HG03060 (cell line): ENCODE results near the gene GLTPD2.

Experiments
- ATAC-seq: cut with Tn5 transposase; IDR thresholded peaks from one replicate; pipeline ENCODE4 v1.9.1; 2021; ENCODE audit warnings: low read depth, moderate number of reproducible peaks; ENCODE audit not compliant: unreplicated experiment

GLTPD2 gene

GRCh38 chr17:4788807-4789700, at the start of gene GLTPD2:
GLTPD2 (plus strand) TSS chr17:4788964; CDS start chr17:4789012, 48 bp downstream.
- ATAC-seq: no peak

DNA sequence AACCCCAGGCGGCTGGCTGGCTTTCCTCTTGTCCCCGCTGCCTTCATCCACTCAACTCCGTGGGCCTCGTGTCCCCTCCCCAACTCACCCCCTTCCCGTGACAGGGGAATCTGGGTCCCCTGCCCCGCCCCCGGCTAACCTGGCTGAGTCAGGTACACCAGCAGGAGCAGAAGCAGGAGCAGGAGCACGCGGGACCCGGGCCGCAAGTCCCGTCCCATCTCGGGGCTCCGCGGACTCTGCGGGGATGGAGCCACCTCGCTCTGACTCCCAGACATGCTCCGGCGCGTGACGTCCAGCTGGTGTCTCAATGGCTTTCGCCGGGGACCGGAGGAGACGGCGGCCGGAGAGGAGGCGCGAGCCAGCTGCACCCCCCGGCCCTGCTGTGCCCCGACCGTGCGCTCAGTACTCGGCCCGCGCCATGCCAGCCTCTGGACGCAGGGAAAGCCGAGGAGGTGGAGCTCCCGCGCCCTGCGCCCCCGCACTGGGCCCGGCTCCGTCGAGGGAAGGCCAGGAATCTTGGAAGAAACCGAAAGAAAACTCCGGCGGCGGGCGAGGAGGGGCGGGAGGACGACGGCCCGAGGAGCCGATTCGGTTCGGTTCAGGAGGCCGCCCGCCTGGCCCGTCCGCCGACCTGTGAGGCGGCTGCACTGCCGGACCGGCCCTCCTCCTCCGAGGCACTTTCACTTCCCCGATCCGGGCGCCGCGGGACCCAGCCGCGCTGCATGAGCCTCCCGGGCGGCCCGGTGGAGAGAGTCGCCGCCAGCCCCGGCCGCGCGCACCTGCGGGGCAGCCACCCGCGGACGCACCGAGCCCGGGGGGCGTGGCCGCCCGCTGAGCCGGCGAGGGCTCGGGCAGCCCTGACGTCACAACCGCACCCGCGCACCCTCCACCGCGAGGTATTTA, 49.4 kb upstream of the GLTPD2 start, which contains the start of the genes CXCL16 and ZMYND15:
Gene CXCL16, minus strand, starts transcription at position 807 of the 903 bp plus-strand sequence. Its CDS starts 589 bp downstream, at position 218.
Gene ZMYND15, plus strand, starts transcription at position 712 of the 903 bp plus-strand sequence. CDS start 716 bp downstream, outside the sequence.
- no peak for ATAC-seq

GRCh38 chr17:4740025-4740351, 48.8 kb upstream of the GLTPD2 start:
- ATAC-seq: no peak

- no peak for ATAC-seq
Observed at GRCh38 chr17:4740584-4740983, 48.2 kb upstream of the GLTPD2 start.

GRCh38 chr17:4741544-4741943, 47.2 kb upstream of the GLTPD2 start:
- no peak for ATAC-seq

DNA sequence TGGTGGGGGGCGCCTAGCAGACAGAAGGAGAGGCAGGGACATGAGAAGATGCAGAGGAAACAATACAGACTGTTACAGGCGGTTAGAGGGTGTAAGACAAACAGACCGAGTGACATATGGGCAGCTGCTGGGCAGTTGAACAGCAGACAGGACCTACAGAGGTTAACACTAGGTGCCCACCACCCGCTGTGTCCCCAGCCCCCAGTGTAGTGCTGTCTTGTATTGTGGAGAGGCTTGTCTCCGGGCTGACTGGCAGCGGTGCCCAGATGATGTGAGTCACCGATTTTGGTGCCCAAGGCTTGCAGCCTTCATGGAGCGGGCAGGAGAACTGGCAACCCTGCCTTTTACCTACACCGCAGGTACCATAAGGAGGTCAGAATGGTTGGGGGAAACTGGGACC, 46.6 kb upstream of the GLTPD2 start:
- no peak for ATAC-seq

- ATAC-seq: no peak
Observed at GRCh38 chr17:4742629-4743028, 46.1 kb upstream of the GLTPD2 start.

GRCh38 chr17:4743216-4743615, 45.5 kb upstream of the GLTPD2 start:
- no peak for ATAC-seq

GRCh38 chr17:4743898-4744297, 44.9 kb upstream of the GLTPD2 start:
- no peak for ATAC-seq

GRCh38 chr17:4744999-4745969, 43.5 kb upstream of the GLTPD2 start:
- ATAC-seq: no peak

DNA sequence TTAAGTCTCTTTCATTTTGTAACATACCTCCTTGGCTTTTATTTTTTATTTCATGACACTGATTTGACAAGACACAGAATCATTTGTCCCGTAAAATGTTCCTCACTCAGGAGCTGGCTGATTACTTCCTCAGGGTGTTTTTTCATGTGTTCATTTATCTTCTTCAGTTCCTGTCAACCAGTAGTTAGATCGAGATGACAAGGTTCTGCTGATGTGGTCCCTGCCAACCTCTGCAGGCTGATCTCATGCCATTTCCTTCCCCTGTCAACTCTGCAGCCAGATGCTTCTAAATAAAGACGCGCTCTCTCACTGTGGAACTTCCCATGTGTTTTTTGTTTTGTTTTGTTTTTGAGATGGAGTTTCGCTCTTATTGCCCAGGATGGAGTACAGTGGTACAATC, 40.9 kb upstream of the GLTPD2 start:
- no peak for ATAC-seq

- ATAC-seq: no peak
Observed at GRCh38 chr17:4748686-4749085, 40.1 kb upstream of the GLTPD2 start.

DNA sequence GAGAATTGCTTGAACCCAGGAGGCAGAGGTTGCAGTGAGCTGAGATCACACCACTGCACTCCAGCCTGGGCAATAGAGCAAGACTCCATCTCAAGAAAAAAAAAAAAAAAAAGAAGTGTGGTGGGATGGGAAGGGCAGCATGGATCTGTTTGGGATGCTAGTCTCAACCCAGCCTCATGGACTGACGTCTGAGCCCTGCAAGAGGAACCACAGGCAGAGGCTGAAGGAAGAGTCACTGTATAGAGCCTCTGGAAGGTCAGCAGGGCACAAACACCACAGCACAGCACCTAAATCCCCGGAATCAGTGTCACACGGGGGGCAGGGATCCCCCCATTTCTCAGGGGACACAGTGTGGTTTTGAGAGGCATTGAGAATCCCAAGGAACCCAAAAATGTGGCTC, 38.2 kb upstream of the GLTPD2 start:
- ATAC-seq: no peak

DNA sequence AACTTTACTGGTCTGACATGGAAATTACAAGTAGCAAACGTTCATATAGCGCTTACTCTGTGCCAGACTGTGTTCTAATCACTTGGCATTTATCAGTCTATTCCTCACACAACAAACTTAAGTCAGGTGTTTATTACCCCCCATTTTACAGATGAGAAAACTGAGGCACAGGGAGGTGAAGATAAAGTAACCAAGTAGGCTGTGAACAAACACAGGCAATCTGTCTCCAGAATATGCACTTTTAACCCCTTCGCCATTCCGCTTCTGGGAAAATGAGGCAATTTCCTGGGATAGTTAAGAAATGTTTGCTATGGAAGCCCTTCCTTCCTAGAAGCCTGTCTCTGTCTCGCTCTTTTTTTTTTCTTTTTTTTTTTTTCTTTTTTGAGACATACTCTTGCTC, 36.8 kb upstream of the GLTPD2 start:
- no peak for ATAC-seq

DNA sequence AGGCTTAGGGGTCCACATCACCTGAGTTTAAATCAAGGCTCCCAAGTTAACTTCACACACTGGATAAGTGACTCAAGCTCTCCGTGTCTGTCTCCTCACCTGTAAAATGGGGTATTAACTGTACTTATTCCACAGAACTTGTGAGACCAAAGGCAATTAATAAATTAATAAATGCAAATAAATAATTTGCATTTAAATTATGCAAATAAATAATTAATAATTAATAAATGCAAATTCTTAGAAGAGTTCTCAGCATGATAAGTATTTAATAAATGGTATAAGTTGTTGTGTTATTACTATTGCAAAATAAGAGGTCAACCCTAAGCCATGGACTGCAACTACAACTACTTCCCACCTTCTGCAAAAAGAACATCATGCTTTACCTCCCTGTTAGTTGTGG, 35.4 kb upstream of the GLTPD2 start:
- ATAC-seq: no peak

GRCh38 chr17:4759776-4760236, 29.0 kb upstream of the GLTPD2 start:
- ATAC-seq: no peak

GRCh38 chr17:4764595-4764994, 24.2 kb upstream of the GLTPD2 start:
- ATAC-seq: no peak

DNA sequence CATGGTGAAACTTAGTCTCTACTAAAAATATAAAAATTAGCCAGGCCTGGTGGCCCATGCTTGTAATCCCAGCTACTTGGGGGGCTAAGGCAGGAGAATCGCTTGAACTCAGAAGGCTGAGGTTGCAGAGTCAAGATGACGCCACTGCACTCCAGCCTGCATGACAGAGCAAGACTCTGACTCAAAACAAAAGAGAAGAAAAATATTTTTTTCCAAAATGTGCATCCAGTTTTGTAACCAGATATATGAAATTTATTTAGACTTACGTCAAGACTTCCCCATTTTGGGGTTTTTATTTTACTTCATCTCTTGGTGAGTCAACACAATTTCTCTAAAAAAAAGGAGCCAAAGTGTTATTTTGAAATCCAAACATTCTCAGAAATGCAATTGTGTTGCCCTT, 22.6 kb upstream of the GLTPD2 start:
- ATAC-seq: no peak

DNA sequence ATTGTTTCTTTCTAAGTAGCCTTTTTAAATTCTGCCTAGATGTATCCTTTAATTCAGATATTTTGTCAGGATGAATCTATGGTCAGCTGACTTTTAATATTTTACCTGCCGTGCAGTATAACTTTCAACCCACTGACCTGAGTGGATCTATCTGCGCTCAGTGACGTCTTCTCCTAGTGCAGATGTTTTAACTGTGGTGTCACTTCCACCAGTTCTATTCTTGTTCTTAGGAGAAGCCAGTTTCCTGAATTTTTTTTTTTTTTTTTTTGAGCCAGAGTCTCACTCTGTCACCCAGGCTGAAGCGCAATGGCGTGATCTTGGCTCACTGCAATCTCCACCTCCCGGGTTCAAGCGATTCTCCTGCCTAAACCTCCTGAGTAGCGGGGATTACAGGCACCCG, 22.0 kb upstream of the GLTPD2 start:
- ATAC-seq: no peak

- no peak for ATAC-seq
Observed at GRCh38 chr17:4768298-4768697, 20.5 kb upstream of the GLTPD2 start.
